GM12892 (cell line): ENCODE data around the gene SPSB1.

Experiments
- POLR2A ChIP-seq: IDR thresholded peaks from 2 replicates; pipeline ENCODE4 v1.6.1; 2011; ENCODE audit warnings: low read depth, low read length, control low read depth
- POLR2AphosphoS5 ChIP-seq: IDR thresholded peaks from 2 replicates; pipeline ENCODE4 v1.6.1; 2011; ENCODE audit warnings: low read depth, low read length, control low read depth
- TAF1 ChIP-seq: IDR thresholded peaks from 2 replicates; pipeline ENCODE4 v1.6.1; 2011; ENCODE audit warnings: low read depth, mild to moderate bottlenecking, control low read depth, low read length, borderline replicate concordance

DNA sequence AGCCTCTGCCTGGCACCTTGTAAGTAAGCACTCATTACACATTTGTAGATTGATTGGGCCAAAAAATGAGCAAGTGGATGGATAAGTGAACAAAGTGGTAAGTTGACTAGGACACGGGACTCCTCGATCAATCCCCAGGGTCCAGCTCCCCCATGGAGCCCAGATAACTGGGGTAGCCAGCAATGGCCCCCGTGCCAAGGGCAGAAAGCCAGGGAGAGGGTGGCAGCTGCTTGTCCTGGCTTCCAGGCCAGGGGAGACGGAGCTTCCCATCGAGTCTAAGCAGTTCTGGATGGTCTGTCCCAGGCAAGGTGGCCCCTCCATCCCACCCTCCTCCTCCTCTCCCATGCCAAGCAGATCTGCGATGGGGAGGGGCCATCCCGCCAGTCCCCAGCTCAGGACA, 91.4 kb downstream of the SPSB1 start:
- TF ChIP-seq POLR2A (no peak), POLR2AphosphoS5 (no peak), TAF1 (no peak)
